RWPE1 (cell line): ENCODE measurements around the gene KCND2.

Experiments
- CTCF ChIA-PET: fragments of 350-600 bp; sonication (Branson Sonifier 250); formaldehyde crosslinking; extraction: SDS; loops from one replicate; lab custom pipeline; 2021; lab: Yijun Ruan, JAX
- POLR2A ChIA-PET: fragments of 400-600 bp; formaldehyde crosslinking; extraction: SDS; loops from one replicate; lab custom pipeline; 2020; ENCODE audit warnings: antibody characterized with exemption; ENCODE audit not compliant: low non-redundant PET; lab: Yijun Ruan, JAX
- DNase-seq: peaks from one replicate; pipeline ENCODE4 v3.0.0; 2012; ENCODE audit warnings: low spot score
- H3K27ac ChIP-seq: fragments of 450-650 bp; 2 replicates; pipeline ENCODE4 v1.5.1; 2017
- TF ChIP-seq, protein P1 (sequence below): fragments of 450-650 bp; conservative IDR thresholded peaks from 2 replicates; pipeline ENCODE4 v1.5.1; 2017; ENCODE audit warnings: low read depth, mild to moderate bottlenecking

Gene KCND2

DNA sequence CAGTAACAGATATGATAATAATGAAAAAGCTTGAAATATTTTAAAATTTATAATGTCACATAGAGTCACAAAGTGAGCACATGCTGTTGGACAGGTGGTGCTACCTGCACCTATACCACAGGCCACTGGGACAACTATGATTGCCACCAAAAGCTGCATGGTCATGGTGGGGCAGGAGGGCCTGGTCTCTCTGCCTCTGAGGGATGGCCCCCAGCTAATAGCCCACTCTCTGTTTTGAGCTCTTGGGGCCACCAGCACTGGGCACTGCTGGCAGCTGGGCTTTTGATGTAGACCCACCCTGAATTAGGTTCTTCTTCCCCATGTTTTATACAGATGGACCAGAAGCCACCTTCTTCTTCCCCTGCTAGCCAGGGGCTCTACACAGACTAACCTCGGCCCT, 265.4 kb downstream of the KCND2 start:
- ChIA-PET CTCF (no interaction called here), POLR2A (no interaction called here)
- TF ChIP-seq, protein P1, sequence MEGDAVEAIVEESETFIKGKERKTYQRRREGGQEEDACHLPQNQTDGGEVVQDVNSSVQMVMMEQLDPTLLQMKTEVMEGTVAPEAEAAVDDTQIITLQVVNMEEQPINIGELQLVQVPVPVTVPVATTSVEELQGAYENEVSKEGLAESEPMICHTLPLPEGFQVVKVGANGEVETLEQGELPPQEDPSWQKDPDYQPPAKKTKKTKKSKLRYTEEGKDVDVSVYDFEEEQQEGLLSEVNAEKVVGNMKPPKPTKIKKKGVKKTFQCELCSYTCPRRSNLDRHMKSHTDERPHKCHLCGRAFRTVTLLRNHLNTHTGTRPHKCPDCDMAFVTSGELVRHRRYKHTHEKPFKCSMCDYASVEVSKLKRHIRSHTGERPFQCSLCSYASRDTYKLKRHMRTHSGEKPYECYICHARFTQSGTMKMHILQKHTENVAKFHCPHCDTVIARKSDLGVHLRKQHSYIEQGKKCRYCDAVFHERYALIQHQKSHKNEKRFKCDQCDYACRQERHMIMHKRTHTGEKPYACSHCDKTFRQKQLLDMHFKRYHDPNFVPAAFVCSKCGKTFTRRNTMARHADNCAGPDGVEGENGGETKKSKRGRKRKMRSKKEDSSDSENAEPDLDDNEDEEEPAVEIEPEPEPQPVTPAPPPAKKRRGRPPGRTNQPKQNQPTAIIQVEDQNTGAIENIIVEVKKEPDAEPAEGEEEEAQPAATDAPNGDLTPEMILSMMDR: no peak
- DNase-seq: no peak
- no peak overlapping the region for H3K27ac ChIP-seq

DNA sequence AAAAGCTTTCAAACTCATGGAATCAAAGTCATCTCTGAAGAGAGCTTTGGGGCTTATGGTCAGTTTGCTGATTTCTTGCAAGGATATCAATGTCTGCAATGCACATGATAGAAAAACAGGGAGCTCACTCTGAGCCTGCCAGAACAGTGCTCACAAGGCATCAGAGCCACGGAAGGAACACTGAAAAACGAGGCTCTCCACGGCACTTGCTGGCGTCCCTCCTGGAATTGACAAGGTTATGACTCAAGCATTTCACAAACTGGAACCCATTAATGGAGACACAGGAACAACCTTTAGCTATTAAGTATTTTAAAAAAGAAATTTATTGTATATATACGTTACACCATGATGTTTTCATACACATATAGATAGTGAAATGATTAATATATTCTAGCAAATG, 266.3 kb downstream of the KCND2 start:
- ChIA-PET POLR2A (no interaction called here), CTCF (interaction anchor here (0.5 kb wide), 1 partner anchor 444 kb away, joined by 4 read pairs; no protein-coding TSS in a partner anchor)
- H3K27ac ChIP-seq: no peak overlapping the region
- no peak for DNase-seq
- TF ChIP-seq, protein P1: no peak

DNA sequence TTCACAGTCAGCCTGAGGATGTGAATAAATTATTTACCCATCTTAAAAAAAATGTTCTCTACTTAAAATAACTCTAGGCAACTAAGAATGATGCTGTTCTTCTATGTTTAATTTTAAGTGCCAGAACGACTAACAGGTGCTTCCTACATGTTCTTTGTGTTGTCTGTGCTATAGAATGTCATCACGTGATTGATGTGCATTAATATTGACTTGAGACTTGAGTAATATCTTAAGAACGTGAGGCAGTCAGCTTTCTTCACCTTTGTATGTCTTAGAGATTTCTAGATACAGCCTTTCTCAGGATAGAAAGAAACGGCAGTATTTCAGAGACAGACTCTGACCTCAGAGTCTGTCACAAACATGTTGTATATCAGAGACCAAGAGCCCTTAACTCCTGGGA, 274.6 kb downstream of the KCND2 start:
- no peak for DNase-seq
- TF ChIP-seq, protein P1: no peak
- ChIA-PET CTCF (no interaction called here), POLR2A (no interaction called here)
- no peak overlapping the region for H3K27ac ChIP-seq

DNA sequence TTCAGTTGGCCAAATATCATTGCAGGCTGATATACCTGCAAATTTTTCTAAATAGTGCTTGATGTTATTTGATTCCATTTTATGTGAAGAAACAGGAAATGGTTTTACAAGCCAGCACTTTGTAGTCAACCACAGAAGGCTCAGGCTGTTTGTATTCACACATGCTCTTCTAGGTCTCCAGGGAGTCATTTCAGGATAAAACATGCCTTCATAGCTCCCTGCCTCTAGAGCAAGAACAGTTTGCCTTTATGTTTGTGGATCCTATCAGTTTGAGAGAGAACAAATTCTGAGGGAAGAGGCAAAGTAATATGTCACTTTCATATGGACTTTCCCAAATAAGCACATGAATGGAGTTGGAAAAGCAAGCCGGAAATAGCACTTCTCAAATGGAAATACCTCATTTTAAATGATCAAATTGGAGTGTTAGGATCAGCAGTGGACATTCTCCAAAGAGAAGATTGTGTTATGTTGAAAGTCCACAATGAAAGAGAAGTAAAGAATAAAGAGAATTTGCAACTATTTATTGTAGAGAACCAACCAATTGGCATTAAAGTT, 277.6 kb downstream of the KCND2 start:
- ChIA-PET POLR2A (no interaction called here), CTCF (no interaction called here)
- no peak overlapping the region for H3K27ac ChIP-seq
- DNase-seq: no peak
- TF ChIP-seq, protein P1: no peak

DNA sequence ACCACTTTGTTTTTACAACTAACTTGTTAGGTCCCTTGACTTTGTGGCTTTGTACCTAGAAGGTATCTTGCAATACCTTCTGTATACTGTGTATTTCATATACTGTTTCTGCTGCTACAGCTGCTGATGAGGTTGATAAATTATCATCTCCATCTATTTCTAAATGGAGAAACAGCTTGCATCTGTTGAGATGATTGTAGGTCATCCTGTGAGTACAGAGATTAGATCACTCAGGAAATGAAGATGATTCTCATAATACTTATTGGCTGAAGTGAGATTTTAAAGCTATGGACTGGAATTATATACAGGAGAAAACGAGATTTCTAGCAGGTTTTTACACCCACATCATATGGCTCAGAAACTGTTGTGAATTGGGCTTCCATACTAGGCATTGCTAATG, 280.5 kb downstream of the KCND2 start:
- TF ChIP-seq, protein P1: no peak
- ChIA-PET CTCF (no interaction called here), POLR2A (no interaction called here)
- H3K27ac ChIP-seq: no peak overlapping the region
- DNase-seq: no peak

DNA sequence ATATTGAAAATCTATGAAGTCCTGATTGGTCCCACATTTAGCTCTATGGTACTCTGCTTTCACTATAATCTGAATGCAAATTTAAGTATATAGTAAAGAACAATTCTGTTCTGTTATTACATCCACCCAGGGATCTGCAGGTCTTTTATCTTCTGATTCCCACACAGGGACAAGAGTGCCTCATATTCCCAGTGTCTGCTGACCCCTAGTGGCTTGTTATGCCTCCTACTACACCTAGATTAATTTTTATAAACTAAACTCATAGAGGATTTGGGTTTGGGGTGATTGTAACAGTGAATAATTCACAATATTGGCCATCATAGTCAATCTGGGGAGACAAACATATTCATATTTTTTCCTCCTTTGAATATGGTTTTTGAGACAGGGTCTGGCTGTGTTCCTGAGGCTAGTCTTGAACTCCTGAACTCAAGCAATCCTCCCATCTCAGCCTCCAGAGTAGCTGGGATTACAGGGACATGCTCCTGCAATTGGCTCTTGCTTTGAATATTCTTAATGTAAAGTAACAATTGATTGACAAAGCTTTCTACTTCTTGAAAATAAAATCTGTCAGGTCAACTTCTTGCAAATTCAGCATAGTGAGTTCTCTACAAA, 282.1 kb downstream of the KCND2 start:
- ChIA-PET POLR2A (no interaction called here), CTCF (interaction anchor here (0.6 to 0.9 kb wide), 3 partner anchors 170 to 619 kb away, joined by 3 read pairs; no protein-coding TSS in a partner anchor)
- TF ChIP-seq, protein P1: peak; percentile 75
- DNase-seq: peak; percentile 34
- no peak overlapping the region for H3K27ac ChIP-seq
